ENCODE data around the gene TTC9B. TPM values are rescaled to one million over a fixed set of nuclear protein-coding genes. Genes with fewer than 3 reads are reported as not detected.

The TTC9B gene
- total RNA-seq, 4 donors from 2014 or later: not detected

DNA sequence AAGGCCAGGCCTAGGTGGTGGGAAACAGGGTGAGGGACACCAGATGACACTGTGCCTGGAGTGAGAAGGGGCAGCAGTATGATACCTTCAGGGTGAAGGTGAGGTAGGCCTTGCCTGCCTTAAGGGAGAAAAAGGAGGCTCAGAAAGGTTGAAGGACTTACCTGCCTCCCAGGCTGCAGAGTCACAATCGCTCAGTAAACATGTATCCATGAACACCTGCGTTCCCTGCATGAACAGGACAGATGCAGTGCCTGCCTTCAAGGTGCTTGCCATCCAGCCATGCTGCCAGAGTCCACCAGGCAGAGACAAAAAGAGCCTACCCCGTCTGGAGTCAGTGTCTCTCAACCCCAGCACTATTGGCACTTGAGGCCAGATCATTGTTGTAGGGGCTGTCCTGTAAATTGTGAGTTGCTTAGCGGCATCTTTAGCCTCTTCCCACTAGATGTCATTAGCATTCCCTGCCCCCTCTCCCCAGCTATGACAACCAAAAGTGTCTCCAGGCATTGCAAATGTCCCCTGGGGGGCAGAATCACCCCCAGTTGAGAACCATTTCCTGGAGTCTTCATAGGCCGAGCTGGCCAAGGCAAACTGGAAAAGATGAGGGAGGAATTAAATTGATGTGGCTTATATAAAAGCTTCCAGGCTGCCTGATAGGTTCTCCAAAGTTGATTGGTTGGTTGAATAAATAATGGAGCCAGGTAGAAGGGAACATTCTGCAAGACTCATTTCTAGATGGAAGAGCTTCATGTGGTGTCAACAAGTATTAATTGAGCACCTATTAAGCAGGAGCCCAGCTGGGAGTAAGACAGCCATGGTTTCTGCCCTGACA, 25.2 kb downstream of the TTC9B start:
- WGBS, 2 donors: 82 to 92% methylated on average over 5 of the region's 5 CpGs
- H3K4me3 ChIP-seq (ENCODE audit: low read depth, poor library complexity, severe bottlenecking): no peak overlapping the region
- TF ChIP-seq POLR2A (IDR thresholded peaks at IDR 0.05): no peak
- DNase-seq (ENCODE audit: low spot score in 2 of 2): no peak
- intact Hi-C loops (cut with DNase I; ENCODE audit: low total_unique reads): no loop called here

DNA sequence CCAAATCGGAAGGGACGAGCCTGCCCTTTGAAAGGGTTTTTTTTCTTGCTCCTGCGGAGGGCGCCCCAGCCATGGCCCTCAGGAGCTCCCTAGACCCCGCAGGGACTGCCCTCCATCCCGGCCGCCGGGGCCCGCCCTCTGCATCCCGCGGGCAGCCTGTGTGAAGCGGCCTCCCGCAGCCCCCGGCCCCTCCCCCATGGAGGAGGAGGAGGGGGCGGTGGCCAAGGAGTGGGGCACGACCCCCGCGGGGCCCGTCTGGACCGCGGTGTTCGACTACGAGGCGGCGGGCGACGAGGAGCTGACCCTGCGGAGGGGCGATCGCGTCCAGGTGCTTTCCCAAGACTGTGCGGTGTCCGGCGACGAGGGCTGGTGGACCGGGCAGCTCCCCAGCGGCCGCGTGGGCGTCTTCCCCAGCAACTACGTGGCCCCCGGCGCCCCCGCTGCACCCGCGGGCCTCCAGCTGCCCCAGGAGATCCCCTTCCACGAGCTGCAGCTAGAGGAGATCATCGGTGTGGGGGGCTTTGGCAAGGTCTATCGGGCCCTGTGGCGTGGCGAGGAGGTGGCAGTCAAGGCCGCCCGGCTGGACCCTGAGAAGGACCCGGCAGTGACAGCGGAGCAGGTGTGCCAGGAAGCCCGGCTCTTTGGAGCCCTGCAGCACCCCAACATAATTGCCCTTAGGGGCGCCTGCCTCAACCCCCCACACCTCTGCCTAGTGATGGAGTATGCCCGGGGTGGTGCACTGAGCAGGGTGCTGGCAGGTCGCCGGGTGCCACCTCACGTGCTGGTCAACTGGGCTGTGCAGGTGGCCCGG, 26.1 kb downstream of the TTC9B start:
- TF ChIP-seq POLR2A (IDR thresholded peaks at IDR 0.05) (no peak), CTCF (IDR thresholded peaks at IDR 0.05) (no peak)
- intact Hi-C loops (cut with DNase I; ENCODE audit: low total_unique reads): no loop called here
- DNase-seq (ENCODE audit: low spot score in 2 of 2): no peak
- H3K4me3 ChIP-seq (ENCODE audit: low read depth, poor library complexity, severe bottlenecking): peak overlapping the region; percentile 60
- WGBS, 2 donors: 5 to 62% methylated on average over 8 to 45 of the region's 62 CpGs

- H3K4me3 ChIP-seq (ENCODE audit: low read depth, poor library complexity, severe bottlenecking): peak within 1 kb of the TSS; percentile 96
- TF ChIP-seq POLR2A (IDR thresholded peaks at IDR 0.05) (no peak), CTCF (IDR thresholded peaks at IDR 0.05) (no peak)
- WGBS, 2 donors: 0% methylated on average over 28 to 36 of the region's 116 CpGs
- intact Hi-C loops (cut with DNase I; ENCODE audit: low total_unique reads): no loop called here
- peak; percentile 34 to 94 for DNase-seq (ENCODE audit: low spot score in 2 of 2)
Observed at GRCh38 chr19:40190891-40191835, 27.0 kb downstream of the TTC9B start, which contains the start of gene MAP3K10. MAP3K10 (plus strand) TSS chr19:40191426; CDS start chr19:40192032, 606 bp downstream.

- H3K4me3 ChIP-seq (ENCODE audit: low read depth, poor library complexity, severe bottlenecking): no peak overlapping the region
- TF ChIP-seq POLR2A (IDR thresholded peaks at IDR 0.05) (no peak), CTCF (IDR thresholded peaks at IDR 0.05) (no peak)
- DNase-seq (ENCODE audit: low spot score in 2 of 2): no peak
- 86 to 88% methylated on average over 1 of the region's 1 CpG for WGBS, 2 donors
- intact Hi-C loops (cut with DNase I; ENCODE audit: low total_unique reads): no loop called here
Observed at GRCh38 chr19:40184273-40184672, 33.9 kb downstream of the TTC9B start.

DNA sequence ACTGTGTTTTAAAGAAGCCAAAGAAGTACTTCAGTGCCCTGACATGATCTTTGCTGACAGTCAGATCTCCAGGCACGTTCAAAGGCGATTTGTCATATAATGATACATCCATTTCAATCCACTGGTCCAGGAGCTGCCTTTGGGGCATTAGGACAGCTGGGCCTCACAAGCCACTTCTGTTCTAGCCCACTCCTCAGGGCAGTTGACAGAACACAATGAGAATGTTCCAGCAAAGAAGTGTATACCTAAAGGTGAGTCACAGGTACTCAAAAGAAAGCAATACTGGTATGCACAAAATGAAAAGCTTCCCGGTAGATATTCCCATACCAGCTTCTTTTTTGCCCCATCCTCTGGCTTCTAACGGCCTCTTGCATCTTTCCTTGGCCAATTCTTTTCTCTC, 39.4 kb downstream of the TTC9B start:
- DNase-seq (ENCODE audit: low spot score in 2 of 2): no peak
- H3K4me3 ChIP-seq (ENCODE audit: low read depth, poor library complexity, severe bottlenecking): no peak overlapping the region
- intact Hi-C loops (cut with DNase I; ENCODE audit: low total_unique reads): no loop called here
- TF ChIP-seq CTCF (IDR thresholded peaks at IDR 0.05) (no peak), POLR2A (IDR thresholded peaks at IDR 0.05) (no peak)
- 72 to 81% methylated on average over 4 of the region's 4 CpGs for WGBS, 2 donors
